Stomach (tissue), 4 donors: Measurements from ENCODE around the gene HGD.
"Not testable (repeated sequence)": the region's sequence is repeated elsewhere in the genome, so short reads cannot be mapped to it uniquely, and the experiment has no call there.

Experiments
- EP300 ChIP-seq: sonication (generic); formaldehyde crosslinking; IDR thresholded peaks from one replicate; pipeline ENCODE4 v1.6.1; 2017; ENCODE audit warnings: antibody characterized with exemption
- POLR2A ChIP-seq, 4 donors: fragments of 450-650 bp; IDR thresholded peaks; one replicate each; pipeline ENCODE4 v1.6.1; 2016; ENCODE audit warnings: antibody characterized with exemption in 4 of 4, control low read depth in 2 of 4, mild to moderate bottlenecking in 1 of 4, moderate library complexity in 1 of 4
- POLR2AphosphoS5 ChIP-seq, 3 donors: sonication (generic); formaldehyde crosslinking; IDR thresholded peaks; one replicate each; pipeline ENCODE4 v1.6.1; 2016; ENCODE audit warnings: antibody characterized with exemption in 3 of 3
- TF ChIP-seq, protein P1 (sequence below), 7 experiments: fragments of 450-650 bp in 4 of 7; fragments of 200-600 bp in 3 of 7; sonication (generic) in 3 of 7; IDR thresholded peaks; one replicate each; pipeline ENCODE4 v1.5.1; 2016 to 2019; ENCODE audit warnings: antibody characterized with exemption in 7 of 7, control low read depth in 2 of 7, mild to moderate bottlenecking in 1 of 7

DNA sequence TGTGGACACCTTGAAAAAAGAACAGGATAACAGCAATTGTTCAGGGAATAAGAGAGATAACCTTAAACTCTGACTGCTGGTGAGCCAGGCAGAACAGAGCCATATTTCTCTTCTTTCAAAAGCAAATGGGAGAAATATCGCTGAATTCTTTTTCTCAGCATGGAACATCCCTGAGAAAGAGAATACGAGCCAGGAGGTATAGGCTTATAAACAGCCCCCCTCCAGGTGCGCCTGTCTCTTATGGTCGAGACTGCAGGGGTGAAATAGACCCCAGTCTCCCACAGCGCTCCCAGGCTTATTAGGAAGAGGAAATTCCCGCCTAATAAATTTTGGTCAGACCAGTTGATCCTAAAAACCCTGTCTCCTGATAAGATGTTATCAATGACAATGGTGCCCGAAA, 4.8 kb downstream of the HGD start:
- TF ChIP-seq, protein P1, sequence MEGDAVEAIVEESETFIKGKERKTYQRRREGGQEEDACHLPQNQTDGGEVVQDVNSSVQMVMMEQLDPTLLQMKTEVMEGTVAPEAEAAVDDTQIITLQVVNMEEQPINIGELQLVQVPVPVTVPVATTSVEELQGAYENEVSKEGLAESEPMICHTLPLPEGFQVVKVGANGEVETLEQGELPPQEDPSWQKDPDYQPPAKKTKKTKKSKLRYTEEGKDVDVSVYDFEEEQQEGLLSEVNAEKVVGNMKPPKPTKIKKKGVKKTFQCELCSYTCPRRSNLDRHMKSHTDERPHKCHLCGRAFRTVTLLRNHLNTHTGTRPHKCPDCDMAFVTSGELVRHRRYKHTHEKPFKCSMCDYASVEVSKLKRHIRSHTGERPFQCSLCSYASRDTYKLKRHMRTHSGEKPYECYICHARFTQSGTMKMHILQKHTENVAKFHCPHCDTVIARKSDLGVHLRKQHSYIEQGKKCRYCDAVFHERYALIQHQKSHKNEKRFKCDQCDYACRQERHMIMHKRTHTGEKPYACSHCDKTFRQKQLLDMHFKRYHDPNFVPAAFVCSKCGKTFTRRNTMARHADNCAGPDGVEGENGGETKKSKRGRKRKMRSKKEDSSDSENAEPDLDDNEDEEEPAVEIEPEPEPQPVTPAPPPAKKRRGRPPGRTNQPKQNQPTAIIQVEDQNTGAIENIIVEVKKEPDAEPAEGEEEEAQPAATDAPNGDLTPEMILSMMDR (IDR thresholded peaks at IDR 0.05) = not testable (repeated sequence)
- TF ChIP-seq POLR2AphosphoS5 (IDR thresholded peaks at IDR 0.05); POLR2A (IDR thresholded peaks at IDR 0.05); EP300: not testable (repeated sequence)
